ENCODE measurements around the gene TSHZ2.

TSHZ2 gene

DNA sequence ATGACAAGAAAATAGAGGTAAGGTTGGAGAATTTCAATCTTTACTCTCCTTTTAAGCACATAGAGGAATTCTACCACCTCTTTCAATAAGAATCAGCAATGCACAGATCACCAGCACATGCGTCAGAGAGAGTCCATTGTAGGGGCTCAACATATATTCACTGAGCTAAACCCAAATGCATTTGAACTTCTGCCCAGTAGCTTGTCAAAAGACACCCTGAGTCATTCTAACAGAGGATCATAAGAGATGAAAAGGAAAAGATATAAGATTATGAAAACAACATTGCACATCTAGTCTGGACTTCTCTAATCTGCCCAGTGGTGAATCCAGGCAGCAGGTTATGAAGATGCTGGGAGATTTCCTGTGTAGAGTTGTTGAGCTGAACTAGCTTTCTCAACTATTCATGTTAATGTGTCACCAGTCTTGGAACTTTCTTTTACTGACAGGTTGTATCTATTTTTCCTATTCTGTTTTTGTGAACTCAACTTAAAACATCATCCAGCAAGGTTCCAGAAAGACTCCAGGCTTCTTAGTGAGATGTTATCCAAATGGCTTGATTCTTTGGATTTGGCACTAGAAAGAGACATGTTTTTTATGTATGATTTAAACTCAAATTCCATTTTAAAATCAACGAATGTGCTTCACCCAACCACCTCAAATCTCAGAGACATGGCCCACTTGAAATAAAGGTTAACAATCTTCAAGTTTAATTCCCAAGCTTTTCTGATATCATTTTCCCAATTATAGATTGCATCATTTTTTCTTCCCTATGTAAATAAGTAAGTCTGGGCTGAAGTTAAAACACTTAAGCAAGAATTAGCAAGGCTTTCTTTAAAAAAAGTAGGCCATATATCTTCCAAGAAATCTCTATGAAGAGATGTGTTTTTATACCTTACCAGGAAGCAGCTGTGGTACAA, 89.3 kb downstream of the TSHZ2 start:
- no peak for DNase-seq (ENCODE audit: extremely low read depth, low read depth)
- TF ChIP-seq CTCF (IDR thresholded peaks at IDR 0.05; ENCODE audit: low read depth, low read length) = no peak

- no peak for TF ChIP-seq CTCF (IDR thresholded peaks at IDR 0.05; ENCODE audit: low read depth, low read length)
- DNase-seq (ENCODE audit: extremely low read depth, low read depth) = no peak
Measured at GRCh38 chr20:53064935-53065334, 92.8 kb downstream of the TSHZ2 start.

GRCh38 chr20:53068241-53068640, 96.1 kb downstream of the TSHZ2 start:
- TF ChIP-seq CTCF (IDR thresholded peaks at IDR 0.05; ENCODE audit: low read depth, low read length) = no peak
- DNase-seq (ENCODE audit: extremely low read depth, low read depth) = no peak

GRCh38 chr20:53069132-53069531, 97.0 kb downstream of the TSHZ2 start:
- no peak for TF ChIP-seq CTCF (IDR thresholded peaks at IDR 0.05; ENCODE audit: low read depth, low read length)
- DNase-seq (ENCODE audit: extremely low read depth, low read depth) = no peak

- no peak for TF ChIP-seq CTCF (IDR thresholded peaks at IDR 0.05; ENCODE audit: low read depth, low read length)
- DNase-seq (ENCODE audit: extremely low read depth, low read depth) = no peak
Measured at GRCh38 chr20:53070224-53070623, 98.1 kb downstream of the TSHZ2 start.

- DNase-seq (ENCODE audit: extremely low read depth, low read depth) = no peak
- no peak for TF ChIP-seq CTCF (IDR thresholded peaks at IDR 0.05; ENCODE audit: low read depth, low read length)
Measured at GRCh38 chr20:53070706-53071392, 98.7 kb downstream of the TSHZ2 start.

DNA sequence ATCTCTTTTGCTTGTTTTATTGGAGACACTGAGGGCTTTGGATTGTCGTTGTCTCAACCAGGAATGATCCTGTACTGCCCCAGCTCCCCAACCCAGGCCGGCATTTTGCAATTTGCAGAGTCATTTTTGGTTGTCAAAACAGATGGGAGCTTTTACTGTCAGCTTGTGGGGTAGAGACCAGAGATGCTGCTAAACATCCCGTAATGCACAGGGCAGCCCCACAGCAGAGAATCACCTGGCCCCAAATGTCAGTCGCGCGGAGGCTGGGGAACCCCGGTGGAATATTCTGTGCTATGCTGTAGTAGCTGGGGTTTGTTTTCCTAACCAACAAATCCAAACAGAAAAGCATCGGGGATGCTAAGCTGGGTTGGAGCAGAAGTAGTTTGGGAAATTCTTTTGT, 99.7 kb downstream of the TSHZ2 start:
- no peak for DNase-seq (ENCODE audit: extremely low read depth, low read depth)
- no peak for TF ChIP-seq CTCF (IDR thresholded peaks at IDR 0.05; ENCODE audit: low read depth, low read length)
